B cell (primary cell): ENCODE measurements around the gene VNN1. TPM values are rescaled to one million over a fixed set of nuclear protein-coding genes. Genes with fewer than 3 reads are reported as not detected.
"Not testable (repeated sequence)": the region's sequence is repeated elsewhere in the genome, so short reads cannot be mapped to it uniquely, and the experiment has no call there.

ENCODE experiments used
- ATAC-seq: fragments of 200-7000 bp; cut with Tn5 transposase; one replicate; pipeline ENCODE4 v1.10.0; 2021; ENCODE audit warnings: low read depth, mild to moderate bottlenecking, moderate number of reproducible peaks, moderate library complexity
- CTCF ChIA-PET: fragments of 350-600 bp; sonication (Branson Sonifier 250); formaldehyde crosslinking; loops from one replicate; lab custom pipeline; 2021; ENCODE audit warnings: antibody characterized with exemption, inconsistent platforms; lab: Charles Lee
- POLR2A ChIA-PET: fragments of 350-600 bp; sonication (Branson Sonifier 250); formaldehyde crosslinking; loops from one replicate; lab custom pipeline; 2021; ENCODE audit warnings: antibody characterized with exemption; lab: Charles Lee
- DNase-seq: peaks from one replicate; pipeline ENCODE4 v3.0.0; 2013
- H2AFZ ChIP-seq: 2 replicates; pipeline ENCODE4 v1.6.1; 2012; ENCODE audit warnings: mild to moderate bottlenecking, low read depth, low read length; ENCODE audit not compliant: insufficient read depth, poor library complexity, severe bottlenecking
- H3K27ac ChIP-seq, 2 donors: 1 replicate in 1 of 2; 2 replicates in 1 of 2; pipeline ENCODE4 v1.5.1; 2012 to 2013; ENCODE audit warnings: low read length in 2 of 2, mild to moderate bottlenecking in 2 of 2, moderate library complexity in 1 of 2
- H3K27me3 ChIP-seq, 4 experiments: fragments of 200-600 bp in 1 of 4; sonication (generic) in 1 of 4; replicated peaks in 1 of 4; 1 replicate in 2 of 4; 2 replicates in 2 of 4; pipeline versions ENCODE4 v1.6.1 to v1.7.0; 2013 to 2016; ENCODE audit warnings: low read length in 3 of 4, mild to moderate bottlenecking in 2 of 4, mixed read lengths in 1 of 4, moderate library complexity in 1 of 4; ENCODE audit not compliant: insufficient read depth in 4 of 4, control insufficient read depth in 3 of 4; ENCODE audit errors: control extremely low read depth in 1 of 4
- H3K36me3 ChIP-seq, 2 experiments: replicated peaks in 1 of 2; 1 replicate in 1 of 2; 2 replicates in 1 of 2; pipeline versions ENCODE4 v1.6.1 to v1.7.1; 2013; ENCODE audit warnings: low read length in 1 of 2; ENCODE audit not compliant: insufficient read depth in 2 of 2, control insufficient read depth in 1 of 2; ENCODE audit errors: control extremely low read depth in 1 of 2, extremely low read depth in 1 of 2
- H3K4me1 ChIP-seq, 2 donors: fragments of 200-600 bp in 1 of 2; sonication (generic) in 1 of 2; 1 replicate in 1 of 2; 2 replicates in 1 of 2; pipeline versions ENCODE4 v1.5.1 to v1.6.1; 2013 to 2017; ENCODE audit warnings: low read length in 2 of 2; ENCODE audit not compliant: control insufficient read depth in 2 of 2, insufficient read depth in 2 of 2
- H3K4me2 ChIP-seq: replicated peaks from 2 replicates; pipeline ENCODE3; 2012; ENCODE audit warnings: mild to moderate bottlenecking, low read depth, low read length; ENCODE audit not compliant: poor library complexity, severe bottlenecking
- H3K4me3 ChIP-seq, 5 experiments: fragments of 200-600 bp in 1 of 5; sonication (generic) in 1 of 5; 1 replicate in 3 of 5; 2 replicates in 2 of 5; pipeline versions ENCODE4 v1.5.1 to v1.7.0; 2011 to 2016; ENCODE audit warnings: low read length in 4 of 5, mild to moderate bottlenecking in 4 of 5, low read depth in 2 of 5, control low read depth in 1 of 5, moderate library complexity in 1 of 5; ENCODE audit not compliant: insufficient read depth in 1 of 5; ENCODE audit errors: control extremely low read depth in 1 of 5, extremely low read depth in 1 of 5
- H3K79me2 ChIP-seq: fragments of 200-600 bp; sonication (generic); one replicate; pipeline ENCODE4 v1.6.0; 2016; ENCODE audit warnings: low read length; ENCODE audit not compliant: control insufficient read depth, insufficient read depth
- H3K9ac ChIP-seq: fragments of 200-600 bp; sonication (generic); 2 replicates; pipeline ENCODE4 v1.6.1; 2017; ENCODE audit warnings: mild to moderate bottlenecking, low read length, moderate library complexity
- H3K9me3 ChIP-seq, 3 donors: one replicate each; pipeline versions ENCODE4 v1.6.1 to v1.7.1; 2013; ENCODE audit warnings: low read length in 2 of 3; ENCODE audit not compliant: control insufficient read depth in 2 of 3, insufficient read depth in 1 of 3; ENCODE audit errors: control extremely low read depth in 1 of 3
- H4K20me1 ChIP-seq: 2 replicates; pipeline ENCODE4 v1.6.0; 2012; ENCODE audit warnings: mild to moderate bottlenecking, low read length; ENCODE audit not compliant: insufficient read depth, control insufficient read depth, poor library complexity, severe bottlenecking
- H3K27ac Mint-ChIP-seq: one replicate; pipeline ENCODE4 v1.8.0; 2021; ENCODE audit warnings: mixed read lengths
- H3K27me3 Mint-ChIP-seq: one replicate; pipeline ENCODE4 v1.8.0; 2021; ENCODE audit warnings: mixed read lengths
- H3K4me1 Mint-ChIP-seq: one replicate; pipeline ENCODE4 v1.8.0; 2021; ENCODE audit warnings: mixed read lengths
- H3K4me3 Mint-ChIP-seq: one replicate; pipeline ENCODE4 v1.8.0; 2021; ENCODE audit warnings: mixed read lengths
- H3K9me3 Mint-ChIP-seq: one replicate; pipeline ENCODE4 v1.8.0; 2022; ENCODE audit warnings: mixed read lengths; ENCODE audit not compliant: insufficient read depth
- CTCF ChIP-seq: fragments of 200-600 bp; IDR thresholded peaks from one replicate; pipeline ENCODE4 v1.8.0; 2022; ENCODE audit warnings: antibody characterized with exemption, mild to moderate bottlenecking
- EZH2 ChIP-seq: IDR thresholded peaks from 2 replicates; pipeline ENCODE4 v1.6.1; 2012; ENCODE audit warnings: borderline replicate concordance, low read depth, mild to moderate bottlenecking, moderate library complexity, low read length; ENCODE audit not compliant: insufficient read depth, poor library complexity, severe bottlenecking
- WGBS: methylation state at CpG from one replicate; pipeline ENCODE4 v1.1.5; 2013; ENCODE audit warnings: missing lambda C conversion rate; ENCODE audit not compliant: insufficient coverage; 5-methylcytosine and 5-hydroxymethylcytosine counted together
- intact Hi-C: fragments of 100-400 bp; cut with micrococcal nuclease; formaldehyde crosslinking; loops from one replicate; pipeline ENCODE4 v1.10.0; 2022
- polyA plus RNA-seq: library from polyadenylated mRNA; depleted of rRNA; stranded (reverse); fragments of >200 nt; gene quantifications from 2 replicates; pipeline ENCODE4 v1.2.3, GENCODE V29; 2012
- total RNA-seq, 2 donors: library from RNA; stranded (reverse); fragments of 120-200 nt in 1 of 2; gene quantifications; 1 replicate in 1 of 2; 2 replicates in 1 of 2; pipeline versions ENCODE4 v1.2.3 to v1.2.4, GENCODE V29; 2013 to 2022

Gene VNN1
- total and polyA plus RNA-seq, 2 donors (not counting 1 experiment from before 2014, with no cell fraction given) = 0.04 TPM; not detected in 1

- no peaks in the 10 kb centered on the region for H4K20me1 ChIP-seq
- H3K27me3 ChIP-seq = peaks cover 0 to 3% (median 0%) of the 10 kb centered on the region in 4 experiments
- no peak overlapping the region for H2AFZ ChIP-seq
- H3K4me3 ChIP-seq = no peak overlapping the region
- no peak for TF ChIP-seq EZH2
- no peak for TF ChIP-seq CTCF
- 100% methylated on average over 2 of the region's 3 CpGs for WGBS
- H3K79me2 ChIP-seq = no peaks in the 10 kb centered on the region
- no peak overlapping the region for H3K9ac ChIP-seq
- no peak overlapping the region for H3K27ac ChIP-seq
- H3K27ac Mint-ChIP-seq = no peak overlapping the region
- H3K4me1 ChIP-seq = peaks cover 4 to 5% of the 10 kb centered on the region in 2 donors
- no peaks in the 10 kb centered on the region for H3K9me3 ChIP-seq
- ATAC-seq (no peak), DNase-seq (no peak)
- CTCF ChIA-PET = no interaction called here
- POLR2A ChIA-PET = no interaction called here
- intact Hi-C loops = no loop called here
- no peaks in the 10 kb centered on the region for H3K27me3 Mint-ChIP-seq
- H3K4me3 Mint-ChIP-seq = no peak overlapping the region
- peaks cover 10% of the 10 kb centered on the region for H3K4me1 Mint-ChIP-seq
- H3K4me2 ChIP-seq = no peak overlapping the region
- no peaks in the 10 kb centered on the region for H3K36me3 ChIP-seq
- H3K9me3 Mint-ChIP-seq = no peaks in the 10 kb centered on the region
Observed at GRCh38 chr6:132708771-132709170, 5.1 kb downstream of the VNN1 start.

GRCh38 chr6:132708002-132708401, 5.9 kb downstream of the VNN1 start:
- Mint-ChIP-seq H3K4me1 (peaks cover 4% of the 10 kb centered on the region), H3K9me3 (no peaks in the 10 kb centered on the region), H3K27ac (no peak overlapping the region), H3K27me3 (no peaks in the 10 kb centered on the region), H3K4me3 (no peak overlapping the region)
- no peak overlapping the region for H3K9ac ChIP-seq
- H3K4me3 ChIP-seq = no peak overlapping the region
- H3K27me3 ChIP-seq = peaks cover 0 to 3% (median 0%) of the 10 kb centered on the region in 4 experiments
- no peak overlapping the region for H2AFZ ChIP-seq
- no peak for TF ChIP-seq EZH2
- TF ChIP-seq CTCF = no peak
- ChIA-PET POLR2A (no interaction called here), CTCF (no interaction called here)
- H3K4me1 ChIP-seq = no peaks in the 10 kb centered on the region
- H3K36me3 ChIP-seq = no peaks in the 10 kb centered on the region
- no peak for DNase-seq
- H3K9me3 ChIP-seq = peaks cover 0 to 2% (median 0%) of the 10 kb centered on the region in 3 donors
- no peak overlapping the region for H3K27ac ChIP-seq
- H3K79me2 ChIP-seq = no peaks in the 10 kb centered on the region
- no peaks in the 10 kb centered on the region for H4K20me1 ChIP-seq
- intact Hi-C loops = no loop called here
- ATAC-seq = no peak
- H3K4me2 ChIP-seq = no peak overlapping the region

- DNase-seq, H2AFZ ChIP-seq, H3K4me1 ChIP-seq, H3K27ac ChIP-seq, CTCF ChIA-PET, H3K9me3 ChIP-seq, ATAC-seq, H3K4me2 ChIP-seq, H3K27me3 Mint-ChIP-seq, H3K27ac Mint-ChIP-seq, H3K36me3 ChIP-seq, H3K9ac ChIP-seq, H4K20me1 ChIP-seq, H3K9me3 Mint-ChIP-seq, H3K4me3 ChIP-seq, H3K79me2 ChIP-seq, H3K4me3 Mint-ChIP-seq, H3K27me3 ChIP-seq, POLR2A ChIA-PET, H3K4me1 Mint-ChIP-seq, intact Hi-C loops: not testable (repeated sequence)
- 72% methylated on average over 3 of the region's 4 CpGs for WGBS
Observed at GRCh38 chr6:132706756-132707155, 7.1 kb downstream of the VNN1 start.
